A549 (cell line): ENCODE results near the gene TMEM45A. TPM values are rescaled to one million over a fixed set of nuclear protein-coding genes. Genes with fewer than 3 reads are reported as not detected.

Experiments
- ATAC-seq, 2 experiments: fragments of 200-7000 bp in 1 of 2; fragments of >200 bp in 1 of 2; cut with Nextera tagmentation in 1 of 2; cut with Tn5 transposase in 1 of 2; 3 replicates each; pipeline versions ENCODE4 v1.8.0 to v1.9.1; 2018 to 2020; ENCODE audit warnings: mild to moderate bottlenecking in 1 of 2, moderate library complexity in 1 of 2
- CTCF ChIA-PET: fragments of 300-600 bp; sonication (Branson Sonifier 250); formaldehyde crosslinking; extraction: SDS; loops from one replicate; lab custom pipeline; 2021; ENCODE audit warnings: antibody characterized with exemption, inconsistent platforms; lab: Yijun Ruan, JAX
- POLR2A ChIA-PET: fragments of 350-600 bp; formaldehyde crosslinking; extraction: SDS; loops from one replicate; lab custom pipeline; 2021; ENCODE audit warnings: antibody characterized with exemption, inconsistent platforms; lab: Yijun Ruan, JAX
- DNase-seq, 2 experiments: peaks; one replicate each; pipeline versions ENCODE4 v3.0.0 to v3.0.0-alpha.2; 2011 to 2016; ENCODE audit warnings: low read depth in 1 of 2, low spot score in 1 of 2
- FAIRE-seq: peaks from 2 replicates; lab custom pipeline; 2011; peaks lifted over from hg19 to GRCh38; lab: Jason Lieb, UNC
- H3K27ac ChIP-seq, 2 experiments: fragments of >200 bp; sonication (Bioruptor Twin); formaldehyde crosslinking; 3 replicates each; pipeline ENCODE4 v1.5.1; 2016 to 2017
- H3K4me1 ChIP-seq: fragments of >200 bp; sonication (Bioruptor Twin); formaldehyde crosslinking; 3 replicates; pipeline ENCODE4 v1.6.1; 2016
- H3K4me2 ChIP-seq: fragments of >200 bp; sonication (Bioruptor Twin); formaldehyde crosslinking; 3 replicates; pipeline ENCODE4 v1.6.1; 2016
- H3K4me3 ChIP-seq: fragments of >200 bp; sonication (Bioruptor Twin); formaldehyde crosslinking; 3 replicates; pipeline ENCODE4 v1.5.1; 2016
- H3K9me3 ChIP-seq: fragments of >200 bp; sonication (Bioruptor Twin); formaldehyde crosslinking; 3 replicates; pipeline ENCODE4 v1.6.1; 2016
- ATOH8 ChIP-seq: fragments of 250-450 bp; sonication (Bioruptor Pico); IDR thresholded peaks from 2 replicates; pipeline ENCODE4 v1.5.0; 2020; ENCODE audit warnings: low read depth, mild to moderate bottlenecking, moderate library complexity
- EHF ChIP-seq: fragments of 250-450 bp; sonication (Bioruptor Pico); IDR thresholded peaks from 2 replicates; pipeline ENCODE4 v1.5.0; 2020; ENCODE audit warnings: mild to moderate bottlenecking
- ELK1 ChIP-seq: fragments of 150-350 bp; IDR thresholded peaks from 2 replicates; pipeline ENCODE4 v1.6.1; 2014; ENCODE audit warnings: low read depth, mild to moderate bottlenecking, low read length
- FOSL2 ChIP-seq, 2 experiments: fragments of 450-650 bp in 1 of 2; fragments of >200 bp in 1 of 2; sonication (Bioruptor Twin) in 1 of 2; formaldehyde crosslinking; IDR thresholded peaks; 2 replicates each; pipeline versions ENCODE4 v1.5.0 to v1.6.1; 2016 to 2020; ENCODE audit warnings: mild to moderate bottlenecking in 1 of 2, moderate library complexity in 1 of 2
- HES2 ChIP-seq: fragments of >200 bp; sonication (Bioruptor Twin); formaldehyde crosslinking; IDR thresholded peaks from 2 replicates; pipeline ENCODE4 v1.6.1; 2016
- HEYL ChIP-seq: fragments of 250-450 bp; sonication (Bioruptor Pico); IDR thresholded peaks from 2 replicates; pipeline ENCODE4 v1.8.0; 2021; ENCODE audit warnings: mild to moderate bottlenecking, moderate library complexity
- HOXB13 ChIP-seq: fragments of 250-450 bp; sonication (Bioruptor Pico); IDR thresholded peaks from 2 replicates; pipeline ENCODE4 v1.5.0; 2020; ENCODE audit warnings: low read depth, mild to moderate bottlenecking, moderate library complexity
- HOXB5 ChIP-seq: fragments of 250-450 bp; sonication (Bioruptor Pico); IDR thresholded peaks from 2 replicates; pipeline ENCODE4 v1.5.0; 2020; ENCODE audit warnings: mild to moderate bottlenecking, moderate library complexity
- JUNB ChIP-seq: fragments of >200 bp; sonication (Bioruptor Twin); formaldehyde crosslinking; IDR thresholded peaks from 2 replicates; pipeline ENCODE4 v1.6.1; 2016
- NFE2L2 ChIP-seq: fragments of 150-350 bp; conservative IDR thresholded peaks from 2 replicates; pipeline ENCODE4 v1.6.1; 2014; ENCODE audit warnings: low read length
- NPAS2 ChIP-seq: fragments of 250-450 bp; sonication (Bioruptor Pico); IDR thresholded peaks from 2 replicates; pipeline ENCODE4 v1.8.0; 2022; ENCODE audit warnings: mild to moderate bottlenecking, moderate library complexity, borderline replicate concordance
- NR3C1 ChIP-seq: fragments of >200 bp; sonication (Bioruptor Twin); formaldehyde crosslinking; IDR thresholded peaks from 3 replicates; pipeline ENCODE4 v1.6.1; 2017
- PBX3 ChIP-seq: IDR thresholded peaks from 2 replicates; pipeline ENCODE4 v1.6.1; 2012
- RAD21 ChIP-seq, 2 experiments: fragments of >200 bp in 1 of 2; sonication (Bioruptor Twin) in 1 of 2; formaldehyde crosslinking in 1 of 2; IDR thresholded peaks in 1 of 2; conservative IDR thresholded peaks in 1 of 2; 2 replicates in 1 of 2; 3 replicates in 1 of 2; pipeline ENCODE4 v1.6.1; 2012 to 2018; ENCODE audit warnings: inconsistent platforms in 1 of 2
- RARB ChIP-seq: fragments of 250-450 bp; sonication (Bioruptor Pico); IDR thresholded peaks from 2 replicates; pipeline ENCODE4 v1.8.0; 2021; ENCODE audit warnings: mild to moderate bottlenecking, moderate library complexity
- SREBF2 ChIP-seq: fragments of 450-650 bp; IDR thresholded peaks from 2 replicates; pipeline ENCODE4 v1.6.1; 2014; ENCODE audit warnings: mild to moderate bottlenecking, moderate library complexity
- TP53 ChIP-seq: fragments of 250-450 bp; sonication (Bioruptor Pico); IDR thresholded peaks from 2 replicates; pipeline ENCODE4 v1.5.0; 2021; ENCODE audit warnings: mild to moderate bottlenecking, moderate library complexity
- ZC3H11A ChIP-seq: fragments of 450-650 bp; IDR thresholded peaks from 2 replicates; pipeline ENCODE4 v1.6.1; 2014; ENCODE audit warnings: antibody characterized with exemption, mild to moderate bottlenecking
- WGBS: methylation state at CpG from one replicate; pipeline ENCODE4 v1.1.6; 2017; ENCODE audit errors: missing lambda C conversion rate; 5-methylcytosine and 5-hydroxymethylcytosine counted together
- polyA plus RNA-seq, 4 experiments: library from polyadenylated mRNA; depleted of rRNA in 3 of 4; stranded (reverse); fragments of >200 nt; fragmentation: RNase III in 1 of 4; extraction: RNeasy Plus Mini Kit Qiagen cat#74134 plus additional on column Dnase treatment in 1 of 4; gene quantifications; 2 replicates in 3 of 4; 3 replicates in 1 of 4; pipeline ENCODE4 v1.2.3, GENCODE V29; 2011 to 2017

TMEM45A gene
- polyA plus RNA-seq, 2 of the 4 experiments (the other 2 are of a cell fraction), result 4.6 to 7.0 TPM

DNA sequence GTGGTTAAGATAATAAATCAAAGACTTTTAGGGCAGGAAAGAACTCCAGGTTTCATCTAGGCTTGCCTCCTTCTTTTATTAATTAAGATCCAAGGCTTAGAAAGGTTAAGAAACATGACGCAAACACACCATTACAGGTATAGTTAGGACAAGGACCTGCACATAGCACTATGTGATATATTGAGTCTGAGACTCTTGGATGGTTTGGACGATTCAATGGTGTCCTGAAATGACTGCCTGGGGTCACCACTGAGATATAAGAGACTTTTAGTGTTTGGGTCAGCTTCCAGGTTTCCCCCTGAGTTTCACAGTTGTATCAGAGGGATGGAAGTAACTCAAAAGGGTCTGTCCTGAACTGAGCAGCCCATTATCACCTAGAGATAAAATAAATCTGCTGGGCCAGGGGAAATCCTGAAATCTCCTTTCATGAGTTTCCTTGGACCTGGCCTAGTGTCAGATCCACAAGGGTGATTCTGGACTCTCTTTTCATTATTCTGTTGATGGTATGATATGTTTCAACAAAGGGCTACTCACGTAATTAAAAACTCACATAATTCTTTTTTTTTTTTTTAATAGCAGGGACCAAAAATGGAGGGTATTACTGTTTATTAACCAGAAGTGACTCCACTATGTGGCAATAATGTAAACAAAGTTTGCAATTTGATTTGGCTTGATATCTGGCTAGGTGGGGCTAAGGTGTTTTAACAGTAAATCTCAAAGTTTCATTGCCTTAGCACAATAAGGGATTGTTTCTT, 61.4 kb downstream of the TMEM45A start:
- ATAC-seq (no peak), FAIRE-seq (no peak), DNase-seq (no peak)
- peaks cover 11% of the 10 kb centered on the region; the same call in 2 of the 3 replicates for H3K4me1 ChIP-seq
- WGBS, result 61% methylated on average over 3 of the region's 3 CpGs
- ChIA-PET POLR2A (no interaction called here), CTCF (no interaction called here)
- H3K27ac ChIP-seq, result no peak overlapping the region
- no peak overlapping the region for H3K4me2 ChIP-seq
- TF ChIP-seq HEYL (CRISPR knock-in tag) (no peak), HOXB13 (no peak), HOXB5 (CRISPR knock-in tag) (no peak), ATOH8 (no peak), NPAS2 (CRISPR knock-in tag) (no peak), HES2 (no peak), EHF (CRISPR knock-in tag) (no peak), NR3C1 (no peak), PBX3 (no peak), RARB (CRISPR knock-in tag) (no peak)
- no peaks in the 10 kb centered on the region for H3K9me3 ChIP-seq
- no peak overlapping the region for H3K4me3 ChIP-seq

GRCh38 chr3:100554373-100554676, 61.9 kb downstream of the TMEM45A start:
- DNase-seq (no peak), FAIRE-seq (no peak), ATAC-seq (no peak)
- H3K27ac ChIP-seq, result no peak overlapping the region
- no peak overlapping the region for H3K4me3 ChIP-seq
- ChIA-PET CTCF (no interaction called here), POLR2A (no interaction called here)
- no peaks in the 10 kb centered on the region for H3K9me3 ChIP-seq
- TF ChIP-seq RAD21 (conservative IDR thresholded peaks at IDR 0.05 in 1 of 2, IDR thresholded peaks at IDR 0.05 in 1 of 2) (no peak), HOXB5 (CRISPR knock-in tag) (no peak), ATOH8 (no peak), JUNB (no peak), TP53 (CRISPR knock-in tag) (no peak), HOXB13 (no peak), ZC3H11A (no peak), NFE2L2 (no peak), SREBF2 (no peak)
- H3K4me2 ChIP-seq, result no peak overlapping the region
- H3K4me1 ChIP-seq, result peaks cover 11% of the 10 kb centered on the region; the same call in 2 of the 3 replicates

DNA sequence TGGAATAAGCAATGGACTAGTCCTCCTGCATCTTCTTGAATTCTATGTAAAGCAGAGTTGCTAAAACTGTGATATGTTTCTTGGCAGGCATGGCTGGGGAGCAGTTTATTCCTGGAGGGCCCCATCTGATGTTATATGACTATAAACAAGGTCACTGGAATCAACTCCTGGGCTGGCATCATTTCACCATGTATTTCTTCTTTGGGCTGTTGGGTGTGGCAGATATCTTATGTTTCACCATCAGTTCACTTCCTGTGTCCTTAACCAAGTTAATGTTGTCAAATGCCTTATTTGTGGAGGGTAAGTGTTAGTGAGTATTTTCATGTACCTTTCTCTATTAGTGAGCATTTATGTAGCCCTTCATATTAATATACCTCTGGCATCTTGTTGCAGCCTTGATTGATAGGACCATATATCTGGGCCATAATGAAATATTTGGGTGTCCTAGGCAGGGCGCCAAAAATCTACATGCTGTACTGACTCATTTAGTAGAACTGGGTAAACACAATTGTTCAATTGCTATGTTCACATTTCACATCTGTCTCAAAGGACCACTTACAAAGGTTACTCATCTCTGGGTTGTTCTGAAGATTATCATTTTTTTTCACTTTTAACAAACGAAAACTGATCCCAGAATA, 64.4 kb downstream of the TMEM45A start:
- Histone ChIP-seq H3K9me3 (no peaks in the 10 kb centered on the region), H3K4me1 (peaks cover 11% of the 10 kb centered on the region; the same call in 2 of the 3 replicates), H3K4me3 (no peak overlapping the region)
- FAIRE-seq, result no peak
- ATAC-seq, result no peak
- no peak for DNase-seq
- TF ChIP-seq ELK1 (no peak), FOSL2 (IDR thresholded peaks at IDR 0.05) (0 out of 2 replicates have a peak, but pooled peaks have one; percentile 14), FOSL2 (CRISPR knock-in tag; IDR thresholded peaks at IDR 0.05) (no peak)
- TF ChIP-seq, all 56 proteins: peak for 1
- POLR2A ChIA-PET, result no interaction called here
- 58% methylated on average over 2 of the region's 2 CpGs for WGBS
- H3K4me2 ChIP-seq, result peak overlapping the region; percentile 9; the same call in 2 of the 3 replicates
- CTCF ChIA-PET, result interaction anchor here (0.9 kb wide), 1 partner anchor 35 kb away, joined by 4 read pairs; no protein-coding TSS in a partner anchor
- no peak overlapping the region; a peak in 1 of 6 replicates for H3K27ac ChIP-seq
